ENCODE measurements around the gene SCYGR4. TPM values are rescaled to one million over a fixed set of nuclear protein-coding genes. Genes with fewer than 3 reads are reported as not detected.

The SCYGR4 gene
- total RNA-seq, 2 donors from 2014 or later, result not detected

- no peak overlapping the region for H3K4me3 ChIP-seq
- no peaks in the 10 kb centered on the region for H3K27me3 ChIP-seq
- intact Hi-C loops (cut with DNase I), result no loop called here
- no peaks in the 10 kb centered on the region for H3K9me3 ChIP-seq
- no peak overlapping the region for H3K9ac ChIP-seq (ENCODE audit: low read depth in 2 of 2, low read length in 2 of 2)
- H3K36me3 ChIP-seq, result no peaks in the 10 kb centered on the region
- DNase-seq, result no peak
- no peaks in the 10 kb centered on the region for H3K4me1 ChIP-seq
- TF ChIP-seq CTCF (IDR thresholded peaks at IDR 0.05), result no peak
- H3K27ac ChIP-seq, result no peak overlapping the region
These were observed 13.0 kb downstream of the SCYGR4 start for GRCh38 chr2:227630322-227630721.

- DNase-seq, result no peak
- H3K4me1 ChIP-seq, result no peaks in the 10 kb centered on the region
- no peak overlapping the region for H3K9ac ChIP-seq (ENCODE audit: low read depth in 2 of 2, low read length in 2 of 2)
- H3K27me3 ChIP-seq, result no peaks in the 10 kb centered on the region
- no peak overlapping the region for H3K4me3 ChIP-seq
- intact Hi-C loops (cut with DNase I), result no loop called here
- H3K36me3 ChIP-seq, result no peaks in the 10 kb centered on the region
- H3K27ac ChIP-seq, result no peak overlapping the region
- TF ChIP-seq CTCF (IDR thresholded peaks at IDR 0.05), result no peak
- H3K9me3 ChIP-seq, result no peaks in the 10 kb centered on the region
These were observed 15.5 kb downstream of the SCYGR4 start for GRCh38 chr2:227632827-227633226.

- intact Hi-C loops (cut with DNase I), result no loop called here
- H3K36me3 ChIP-seq, result no peaks in the 10 kb centered on the region
- no peaks in the 10 kb centered on the region for H3K9me3 ChIP-seq
- no peak overlapping the region for H3K9ac ChIP-seq (ENCODE audit: low read depth in 2 of 2, low read length in 2 of 2)
- TF ChIP-seq CTCF (IDR thresholded peaks at IDR 0.05), result no peak
- H3K4me1 ChIP-seq, result no peaks in the 10 kb centered on the region
- H3K4me3 ChIP-seq, result no peak overlapping the region
- H3K27me3 ChIP-seq, result no peaks in the 10 kb centered on the region
- DNase-seq, result no peak
- no peak overlapping the region for H3K27ac ChIP-seq
These were observed 16.9 kb downstream of the SCYGR4 start for GRCh38 chr2:227634201-227634600.

GRCh38 chr2:227642656-227643055 is 25.4 kb downstream of the SCYGR4 start:
- Histone ChIP-seq H3K36me3 (no peaks in the 10 kb centered on the region), H3K9ac (ENCODE audit: low read depth in 2 of 2, low read length in 2 of 2) (no peak overlapping the region), H3K4me1 (no peaks in the 10 kb centered on the region), H3K4me3 (no peak overlapping the region), H3K9me3 (no peaks in the 10 kb centered on the region), H3K27me3 (no peaks in the 10 kb centered on the region), H3K27ac (no peak overlapping the region)
- TF ChIP-seq CTCF (IDR thresholded peaks at IDR 0.05), result no peak
- DNase-seq, result no peak
- intact Hi-C loops (cut with DNase I), result no loop called here

- H3K9me3 ChIP-seq, result no peaks in the 10 kb centered on the region
- TF ChIP-seq CTCF (IDR thresholded peaks at IDR 0.05), result no peak
- DNase-seq, result no peak
- intact Hi-C loops (cut with DNase I), result no loop called here
- H3K9ac ChIP-seq (ENCODE audit: low read depth in 2 of 2, low read length in 2 of 2), result no peak overlapping the region
- no peaks in the 10 kb centered on the region for H3K4me1 ChIP-seq
- H3K4me3 ChIP-seq, result no peak overlapping the region
- no peak overlapping the region for H3K27ac ChIP-seq
- H3K27me3 ChIP-seq, result no peaks in the 10 kb centered on the region
- no peaks in the 10 kb centered on the region for H3K36me3 ChIP-seq
These were observed 26.8 kb downstream of the SCYGR4 start for GRCh38 chr2:227643990-227644551.
